NT2/D1 (cell line): ENCODE results near the gene ZNFX1.

Experiments used
- SUZ12 ChIP-seq: IDR thresholded peaks from 2 replicates; pipeline ENCODE4 v1.6.1; 2011; ENCODE audit not compliant: insufficient read length, insufficient read depth; ENCODE audit errors: extremely low read depth
- YY1 ChIP-seq: IDR thresholded peaks from 2 replicates; pipeline ENCODE4 v1.6.1; 2011; ENCODE audit not compliant: insufficient read length, insufficient read depth
- ZNF274 ChIP-seq: IDR thresholded peaks from 2 replicates; pipeline ENCODE4 v1.6.1; 2011; ENCODE audit warnings: mild to moderate bottlenecking, low read depth, low read length

GRCh38 chr20:49234831-49235230, 43.0 kb downstream of the ZNFX1 start:
- TF ChIP-seq ZNF274 (no peak), SUZ12 (no peak), YY1 (no peak)
